ENCODE data around the gene GUCA1A.

GUCA1A gene

DNA sequence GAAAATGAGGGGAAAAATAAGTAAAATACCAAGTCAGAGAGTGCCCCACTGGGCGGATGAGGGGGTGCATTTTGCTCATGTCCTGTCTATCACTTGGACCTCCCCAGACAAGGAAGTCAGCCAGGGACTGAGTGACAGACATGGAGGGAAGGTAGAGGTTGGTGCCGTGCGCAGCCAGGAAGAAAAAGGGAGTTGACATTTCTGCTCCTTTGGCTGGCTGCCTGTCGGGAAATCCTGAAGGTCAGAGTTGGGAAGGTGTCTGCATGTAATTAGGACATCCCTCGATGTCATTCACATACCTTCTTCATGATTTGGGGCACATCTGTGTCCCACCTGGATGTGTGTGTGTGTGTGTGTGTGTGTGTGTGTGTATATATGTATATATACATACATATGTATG, 8.9 kb downstream of the GUCA1A start:
- TF ChIP-seq EZH2phosphoT487 (IDR thresholded peaks at IDR 0.05; ENCODE audit: low read depth) (no peak), CTCF (IDR thresholded peaks at IDR 0.05; ENCODE audit: low read depth, low read length) (no peak)

DNA sequence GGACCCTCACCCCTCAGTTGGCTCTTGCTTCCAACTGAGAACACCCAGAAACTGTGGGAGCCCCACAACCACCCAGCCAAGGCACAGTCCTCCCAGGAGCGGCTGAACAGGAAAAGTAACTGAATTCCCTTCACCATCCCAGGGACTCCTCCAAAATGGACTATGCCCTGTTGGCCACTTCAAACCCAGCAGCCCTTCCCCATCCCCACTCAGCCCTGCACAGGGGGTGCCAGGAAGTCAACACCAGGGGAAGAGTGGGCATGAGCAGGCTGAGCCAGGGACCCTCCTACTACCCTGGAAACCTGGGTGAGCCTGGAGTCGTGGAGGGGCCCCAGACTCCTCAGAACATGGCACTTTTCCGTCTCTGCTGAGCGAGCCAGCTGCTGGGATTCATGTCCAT, 11.3 kb downstream of the GUCA1A start:
- Histone ChIP-seq H3K4me2 (ENCODE audit: low read length) (no peak overlapping the region), H3K4me1 (ENCODE audit: low read length) (no peaks in the 10 kb centered on the region), H3K79me2 (ENCODE audit: low read length) (no peaks in the 10 kb centered on the region), H2AFZ (ENCODE audit: low read depth, low read length) (no peak overlapping the region), H3K9ac (ENCODE audit: low read length) (no peak overlapping the region), H3K27ac (ENCODE audit: low read length) (no peak overlapping the region), H3K27me3 (ENCODE audit: low read depth, low read length) (no peaks in the 10 kb centered on the region), H3K36me3 (replicated peaks; ENCODE audit: low read depth, low read length) (no peaks in the 10 kb centered on the region), H3K4me3 (ENCODE audit: low read length) (no peak overlapping the region), H4K20me1 (ENCODE audit: insufficient read depth, low read length) (no peaks in the 10 kb centered on the region), H3K9me3 (ENCODE audit: insufficient read depth, low read length) (no peaks in the 10 kb centered on the region)
- TF ChIP-seq CTCF (IDR thresholded peaks at IDR 0.05; ENCODE audit: low read depth, low read length) = no peak
- no peak for TF ChIP-seq EZH2phosphoT487 (IDR thresholded peaks at IDR 0.05; ENCODE audit: low read depth)

More for the DNA sequence above, 8.9 kb downstream of the GUCA1A start:
- Histone ChIP-seq H3K9me3 (ENCODE audit: insufficient read depth, low read length) (no peaks in the 10 kb centered on the region), H3K4me3 (ENCODE audit: low read length) (no peak overlapping the region), H4K20me1 (ENCODE audit: insufficient read depth, low read length) (no peaks in the 10 kb centered on the region), H3K4me2 (ENCODE audit: low read length) (no peak overlapping the region), H3K9ac (ENCODE audit: low read length) (no peak overlapping the region), H3K79me2 (ENCODE audit: low read length) (no peaks in the 10 kb centered on the region), H3K27ac (ENCODE audit: low read length) (no peak overlapping the region), H3K36me3 (replicated peaks; ENCODE audit: low read depth, low read length) (no peaks in the 10 kb centered on the region), H3K4me1 (ENCODE audit: low read length) (peaks cover 5% of the 10 kb centered on the region), H3K27me3 (ENCODE audit: low read depth, low read length) (no peaks in the 10 kb centered on the region), H2AFZ (ENCODE audit: low read depth, low read length) (no peak overlapping the region)

GRCh38 chr6:42185597-42185996, 12.4 kb downstream of the GUCA1A start:
- Histone ChIP-seq H3K9me3 (ENCODE audit: insufficient read depth, low read length) (no peaks in the 10 kb centered on the region), H4K20me1 (ENCODE audit: insufficient read depth, low read length) (no peaks in the 10 kb centered on the region), H3K4me1 (ENCODE audit: low read length) (no peaks in the 10 kb centered on the region), H3K4me3 (ENCODE audit: low read length) (no peak overlapping the region), H3K27me3 (ENCODE audit: low read depth, low read length) (no peaks in the 10 kb centered on the region), H3K9ac (ENCODE audit: low read length) (no peak overlapping the region), H3K4me2 (ENCODE audit: low read length) (no peak overlapping the region), H3K27ac (ENCODE audit: low read length) (no peak overlapping the region), H3K79me2 (ENCODE audit: low read length) (no peaks in the 10 kb centered on the region), H2AFZ (ENCODE audit: low read depth, low read length) (no peak overlapping the region), H3K36me3 (replicated peaks; ENCODE audit: low read depth, low read length) (no peaks in the 10 kb centered on the region)
- TF ChIP-seq CTCF (IDR thresholded peaks at IDR 0.05; ENCODE audit: low read depth, low read length) (no peak), EZH2phosphoT487 (IDR thresholded peaks at IDR 0.05; ENCODE audit: low read depth) (no peak)

DNA sequence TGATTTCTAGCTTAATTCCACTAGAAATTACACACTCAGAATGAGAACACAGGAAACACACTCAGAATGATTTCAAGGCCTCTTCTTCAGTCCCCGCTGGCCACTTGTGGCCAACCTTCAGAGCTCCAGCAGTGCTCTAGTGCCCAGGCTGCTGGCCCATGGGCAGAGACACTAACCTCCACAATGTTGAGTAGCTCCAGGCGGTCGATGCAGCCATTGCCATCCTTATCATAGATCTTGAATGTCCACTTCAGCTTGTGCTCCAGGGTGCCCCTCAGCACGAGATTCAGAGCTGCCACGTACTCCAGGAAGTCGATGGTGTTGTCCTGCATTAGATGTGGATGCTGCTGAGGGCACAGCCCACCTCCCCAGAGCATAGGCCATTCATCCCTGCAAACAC, 15.2 kb downstream of the GUCA1A start:
- Histone ChIP-seq H3K4me1 (ENCODE audit: low read length) (peaks cover 11% of the 10 kb centered on the region), H3K9me3 (ENCODE audit: insufficient read depth, low read length) (no peaks in the 10 kb centered on the region), H4K20me1 (ENCODE audit: insufficient read depth, low read length) (no peaks in the 10 kb centered on the region), H3K79me2 (ENCODE audit: low read length) (no peaks in the 10 kb centered on the region), H3K27ac (ENCODE audit: low read length) (no peak overlapping the region), H3K9ac (ENCODE audit: low read length) (no peak overlapping the region), H2AFZ (ENCODE audit: low read depth, low read length) (no peak overlapping the region), H3K36me3 (replicated peaks; ENCODE audit: low read depth, low read length) (no peaks in the 10 kb centered on the region), H3K27me3 (ENCODE audit: low read depth, low read length) (no peaks in the 10 kb centered on the region), H3K4me2 (ENCODE audit: low read length) (no peak overlapping the region), H3K4me3 (ENCODE audit: low read length) (no peak overlapping the region)
- no peak for TF ChIP-seq EZH2phosphoT487 (IDR thresholded peaks at IDR 0.05; ENCODE audit: low read depth)
- no peak for TF ChIP-seq CTCF (IDR thresholded peaks at IDR 0.05; ENCODE audit: low read depth, low read length)

All from OCI-LY3 (cell line).